ENCODE measurements around the gene SCCPDH. TPM values are rescaled to one million over a fixed set of nuclear protein-coding genes. Genes with fewer than 3 reads are reported as not detected.

SCCPDH gene
- total and polyA plus RNA-seq, 2 of the 13 experiments (the other 11 are each of a cell fraction or from before 2014, with no cell fraction given), result 36.7 to 62.3 TPM

DNA sequence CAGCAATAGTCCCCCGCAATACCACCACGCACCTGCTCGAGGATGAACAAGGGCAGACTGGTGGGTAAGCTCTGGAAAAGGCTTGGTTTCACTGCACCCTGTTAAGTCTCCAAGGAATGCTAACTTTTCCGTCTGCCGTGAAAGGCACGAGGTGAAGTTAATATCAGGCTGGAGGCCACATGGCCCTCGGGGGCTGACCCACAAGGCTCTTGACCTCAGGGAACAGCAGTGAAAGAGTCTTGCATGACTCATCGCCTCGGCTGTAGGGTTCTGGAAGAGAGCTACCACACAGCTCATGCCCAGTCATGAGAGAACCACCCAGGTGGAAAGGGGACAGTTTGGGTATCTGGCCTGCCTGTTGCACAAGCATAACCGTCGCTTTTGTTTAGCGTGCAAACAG lies 24.7 kb downstream of the SCCPDH start:
- in situ Hi-C loops (cut with HindIII; ENCODE audit: extremely low pct_ligation_motif_present, low pct_unique_long_range_greater_than_20kb) (no loop called here), intact Hi-C loops (cut with micrococcal nuclease; ENCODE audit: unreplicated experiment) (no loop called here)
- Histone ChIP-seq H3K9ac (ENCODE audit: insufficient read depth, low read depth, low read length) (no peak overlapping the region), H2AFZ (ENCODE audit: low read length) (no peak overlapping the region), H3K9me3 (ENCODE audit: low read length) (no peaks in the 10 kb centered on the region), H3K4me3 (replicated peaks in 1 of 3; ENCODE audit: insufficient read depth in 1 of 3, low read depth in 2 of 3, low read length in 3 of 3) (no peak overlapping the region), H4K20me1 (ENCODE audit: insufficient read depth, low read length) (no peaks in the 10 kb centered on the region), H3K27ac (ENCODE audit: extremely low read length, insufficient read depth, low read length) (no peak overlapping the region), H3K4me1 (ENCODE audit: insufficient read depth, low read length) (no peaks in the 10 kb centered on the region), H3K4me2 (ENCODE audit: low read depth, low read length) (no peak overlapping the region), H3K79me2 (ENCODE audit: insufficient read depth, low read length) (no peaks in the 10 kb centered on the region), H3K27me3 (ENCODE audit: control insufficient read depth in 1 of 2, insufficient read depth in 2 of 2, low read length in 2 of 2) (no peaks in the 10 kb centered on the region), H3K36me3 (replicated peaks in 1 of 2; ENCODE audit: control insufficient read depth in 1 of 2, insufficient read depth in 2 of 2, low read length in 2 of 2) (peaks cover 6 to 14% of the 10 kb centered on the region in 2 experiments; a peak in 4 of 5 replicates)
- ATAC-seq (no peak), DNase-seq (ENCODE audit: low spot score) (no peak), FAIRE-seq (no peak)
- no peak for TF ChIP-seq ZNF446 (CRISPR knock-in tag; IDR thresholded peaks at IDR 0.05)
- no TSS peak for BruUV-seq (replicated peaks)
- ChIA-PET CTCF (ENCODE audit: low intra/inter-chr PET ratio, low total read pairs) (no interaction called here), POLR2A (no interaction called here)
- WGBS (ENCODE audit: low lambda C conversion rate), result 95% methylated on average over 12 of the region's 12 CpGs

DNA sequence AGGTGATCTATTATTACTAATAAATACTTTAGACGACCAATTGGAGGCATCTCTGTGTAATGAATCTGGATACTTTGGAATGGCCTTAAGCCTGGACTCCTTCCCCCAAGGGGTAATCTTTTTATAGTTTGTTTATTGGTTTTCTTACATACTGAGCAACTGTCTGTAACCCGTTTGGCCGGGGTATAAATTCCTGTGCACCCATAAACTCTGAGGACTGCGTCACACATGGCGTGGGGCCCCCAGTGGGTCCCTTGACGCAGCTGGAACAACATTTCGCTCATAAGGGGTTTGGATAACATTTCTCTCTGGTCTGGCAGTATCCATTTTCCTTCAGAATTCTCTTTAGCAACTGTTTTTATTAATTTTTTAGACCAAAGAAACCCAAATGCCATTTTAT lies 26.5 kb downstream of the SCCPDH start:
- BruUV-seq (replicated peaks), result no TSS peak
- in situ Hi-C loops (cut with HindIII; ENCODE audit: extremely low pct_ligation_motif_present, low pct_unique_long_range_greater_than_20kb), result loop anchor here (5.0 kb wide), 1 partner anchor 53 kb away; no protein-coding TSS in a partner anchor
- POLR2A ChIA-PET, result no interaction called here

More for the DNA sequence above, 26.5 kb downstream of the SCCPDH start:
- Histone ChIP-seq H3K4me1 (ENCODE audit: insufficient read depth, low read length) (no peaks in the 10 kb centered on the region), H3K79me2 (ENCODE audit: insufficient read depth, low read length) (no peaks in the 10 kb centered on the region), H3K36me3 (replicated peaks in 1 of 2; ENCODE audit: control insufficient read depth in 1 of 2, insufficient read depth in 2 of 2, low read length in 2 of 2) (peaks cover 6 to 7% of the 10 kb centered on the region in 2 experiments; a peak in 4 of 5 replicates), H3K27ac (ENCODE audit: extremely low read length, insufficient read depth, low read length) (no peak overlapping the region), H3K9ac (ENCODE audit: insufficient read depth, low read depth, low read length) (no peak overlapping the region), H3K4me3 (replicated peaks in 1 of 3; ENCODE audit: insufficient read depth in 1 of 3, low read depth in 2 of 3, low read length in 3 of 3) (no peak overlapping the region), H3K4me2 (ENCODE audit: low read depth, low read length) (no peak overlapping the region), H4K20me1 (ENCODE audit: insufficient read depth, low read length) (no peaks in the 10 kb centered on the region), H3K9me3 (ENCODE audit: low read length) (no peaks in the 10 kb centered on the region), H2AFZ (ENCODE audit: low read length) (no peak overlapping the region), H3K27me3 (ENCODE audit: control insufficient read depth in 1 of 2, insufficient read depth in 2 of 2, low read length in 2 of 2) (no peaks in the 10 kb centered on the region)
- ATAC-seq, result no peak
- WGBS (ENCODE audit: low lambda C conversion rate), result 80% methylated on average over 7 of the region's 7 CpGs
- CTCF ChIA-PET (ENCODE audit: low intra/inter-chr PET ratio, low total read pairs), result no interaction called here
- intact Hi-C loops (cut with micrococcal nuclease; ENCODE audit: unreplicated experiment), result no loop called here
- TF ChIP-seq MAFG (CRISPR knock-in tag; IDR thresholded peaks at IDR 0.05), result no peak
- TF ChIP-seq CHD2 (IDR thresholded peaks at IDR 0.05; ENCODE audit: low read depth, low read length), result no peak
- TF ChIP-seq, protein P1, sequence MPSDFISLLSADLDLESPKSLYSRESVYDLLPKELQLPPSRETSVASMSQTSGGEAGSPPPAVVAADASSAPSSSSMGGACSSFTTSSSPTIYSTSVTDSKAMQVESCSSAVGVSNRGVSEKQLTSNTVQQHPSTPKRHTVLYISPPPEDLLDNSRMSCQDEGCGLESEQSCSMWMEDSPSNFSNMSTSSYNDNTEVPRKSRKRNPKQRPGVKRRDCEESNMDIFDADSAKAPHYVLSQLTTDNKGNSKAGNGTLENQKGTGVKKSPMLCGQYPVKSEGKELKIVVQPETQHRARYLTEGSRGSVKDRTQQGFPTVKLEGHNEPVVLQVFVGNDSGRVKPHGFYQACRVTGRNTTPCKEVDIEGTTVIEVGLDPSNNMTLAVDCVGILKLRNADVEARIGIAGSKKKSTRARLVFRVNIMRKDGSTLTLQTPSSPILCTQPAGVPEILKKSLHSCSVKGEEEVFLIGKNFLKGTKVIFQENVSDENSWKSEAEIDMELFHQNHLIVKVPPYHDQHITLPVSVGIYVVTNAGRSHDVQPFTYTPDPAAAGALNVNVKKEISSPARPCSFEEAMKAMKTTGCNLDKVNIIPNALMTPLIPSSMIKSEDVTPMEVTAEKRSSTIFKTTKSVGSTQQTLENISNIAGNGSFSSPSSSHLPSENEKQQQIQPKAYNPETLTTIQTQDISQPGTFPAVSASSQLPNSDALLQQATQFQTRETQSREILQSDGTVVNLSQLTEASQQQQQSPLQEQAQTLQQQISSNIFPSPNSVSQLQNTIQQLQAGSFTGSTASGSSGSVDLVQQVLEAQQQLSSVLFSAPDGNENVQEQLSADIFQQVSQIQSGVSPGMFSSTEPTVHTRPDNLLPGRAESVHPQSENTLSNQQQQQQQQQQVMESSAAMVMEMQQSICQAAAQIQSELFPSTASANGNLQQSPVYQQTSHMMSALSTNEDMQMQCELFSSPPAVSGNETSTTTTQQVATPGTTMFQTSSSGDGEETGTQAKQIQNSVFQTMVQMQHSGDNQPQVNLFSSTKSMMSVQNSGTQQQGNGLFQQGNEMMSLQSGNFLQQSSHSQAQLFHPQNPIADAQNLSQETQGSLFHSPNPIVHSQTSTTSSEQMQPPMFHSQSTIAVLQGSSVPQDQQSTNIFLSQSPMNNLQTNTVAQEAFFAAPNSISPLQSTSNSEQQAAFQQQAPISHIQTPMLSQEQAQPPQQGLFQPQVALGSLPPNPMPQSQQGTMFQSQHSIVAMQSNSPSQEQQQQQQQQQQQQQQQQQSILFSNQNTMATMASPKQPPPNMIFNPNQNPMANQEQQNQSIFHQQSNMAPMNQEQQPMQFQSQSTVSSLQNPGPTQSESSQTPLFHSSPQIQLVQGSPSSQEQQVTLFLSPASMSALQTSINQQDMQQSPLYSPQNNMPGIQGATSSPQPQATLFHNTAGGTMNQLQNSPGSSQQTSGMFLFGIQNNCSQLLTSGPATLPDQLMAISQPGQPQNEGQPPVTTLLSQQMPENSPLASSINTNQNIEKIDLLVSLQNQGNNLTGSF (CRISPR knock-in tag; IDR thresholded peaks at IDR 0.05), result no peak
- DNase-seq (ENCODE audit: low spot score), result no peak
- FAIRE-seq, result no peak

Measured in HepG2 (cell line).